Natural killer cell treated with Interleukin-12 subunit alpha and Interleukin-12 subunit beta and Interleukin-15 and Interleukin-18, amount 100 ng/mL, for 72 hours (primary cell): Measurements from ENCODE around the gene MMP20. TPM values are rescaled to one million over a fixed set of nuclear protein-coding genes. Genes with fewer than 3 reads are reported as not detected.

Experiments used
- ATAC-seq, 2 donors: fragments of 150-1000 bp; cut with Tn5 transposase in 1 of 2; sonication (Bioruptor Pico), chemical (Tn5 transposase) in 1 of 2; 2 replicates each; pipeline ENCODE4 v1.10.0; 2021
- DNase-seq: peaks from one replicate; pipeline ENCODE4 v3.0.0; 2022; ENCODE audit warnings: low spot score
- H3K27ac Mint-ChIP-seq, 2 donors: 1 replicate in 1 of 2; 2 replicates in 1 of 2; pipeline ENCODE4 v1.8.0; 2022; ENCODE audit warnings: mixed read lengths in 2 of 2, mild to moderate bottlenecking in 1 of 2, moderate library complexity in 1 of 2
- H3K27me3 Mint-ChIP-seq, 2 donors: 1 replicate in 1 of 2; 2 replicates in 1 of 2; pipeline ENCODE4 v1.8.0; 2022; ENCODE audit warnings: mixed read lengths in 2 of 2
- H3K36me3 Mint-ChIP-seq: one replicate; pipeline ENCODE4 v1.8.0; 2022; ENCODE audit warnings: mixed read lengths
- H3K4me1 Mint-ChIP-seq, 2 donors: 1 replicate in 1 of 2; 2 replicates in 1 of 2; pipeline ENCODE4 v1.8.0; 2022; ENCODE audit warnings: low read depth in 2 of 2, mixed read lengths in 2 of 2, mild to moderate bottlenecking in 1 of 2
- H3K4me3 Mint-ChIP-seq: one replicate; pipeline ENCODE4 v1.8.0; 2022; ENCODE audit warnings: mixed read lengths
- H3K9me3 Mint-ChIP-seq: 2 replicates; pipeline ENCODE4 v1.8.0; 2022; ENCODE audit warnings: mixed read lengths
- total RNA-seq, 2 donors: library from RNA; stranded (reverse); gene quantifications; one replicate each; pipeline ENCODE4 v1.2.3, GENCODE V29; 2022

Gene MMP20, protein sequence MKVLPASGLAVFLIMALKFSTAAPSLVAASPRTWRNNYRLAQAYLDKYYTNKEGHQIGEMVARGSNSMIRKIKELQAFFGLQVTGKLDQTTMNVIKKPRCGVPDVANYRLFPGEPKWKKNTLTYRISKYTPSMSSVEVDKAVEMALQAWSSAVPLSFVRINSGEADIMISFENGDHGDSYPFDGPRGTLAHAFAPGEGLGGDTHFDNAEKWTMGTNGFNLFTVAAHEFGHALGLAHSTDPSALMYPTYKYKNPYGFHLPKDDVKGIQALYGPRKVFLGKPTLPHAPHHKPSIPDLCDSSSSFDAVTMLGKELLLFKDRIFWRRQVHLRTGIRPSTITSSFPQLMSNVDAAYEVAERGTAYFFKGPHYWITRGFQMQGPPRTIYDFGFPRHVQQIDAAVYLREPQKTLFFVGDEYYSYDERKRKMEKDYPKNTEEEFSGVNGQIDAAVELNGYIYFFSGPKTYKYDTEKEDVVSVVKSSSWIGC
- total RNA-seq = not detected

DNA sequence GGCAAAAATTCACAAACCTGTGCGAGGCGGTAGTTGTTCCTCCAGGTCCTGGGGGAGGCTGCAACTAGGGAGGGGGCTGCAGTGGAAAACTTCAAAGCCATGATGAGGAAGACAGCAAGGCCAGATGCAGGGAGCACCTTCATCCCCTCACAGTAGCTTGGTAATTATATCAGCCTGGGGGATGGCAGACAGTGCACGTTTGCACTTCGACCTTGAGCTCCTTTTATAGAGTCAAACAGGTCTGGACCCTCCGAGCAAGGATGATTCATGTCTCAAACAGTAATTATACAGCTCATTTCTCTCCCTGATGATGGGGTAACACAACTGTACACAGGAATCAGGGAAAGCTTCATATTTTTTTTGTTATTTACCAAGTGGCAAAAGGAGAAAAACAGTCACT is at the start of gene MMP20:
TSS of gene MMP20 (minus strand) at position 156 of the 400 bp plus-strand sequence. CDS start at position 143, 13 bp downstream.
- Mint-ChIP-seq H3K27me3 (peaks cover 12 to 33% of the 10 kb centered on the region in 2 donors), H3K9me3 (no peaks in the 10 kb centered on the region), H3K36me3 (no peaks in the 10 kb centered on the region), H3K27ac (no peak within 1 kb of the TSS), H3K4me3 (no peak within 1 kb of the TSS), H3K4me1 (peaks cover 3 to 7% of the 10 kb centered on the region in 2 donors)
- ATAC-seq = no peak
- DNase-seq = no peak

DNA sequence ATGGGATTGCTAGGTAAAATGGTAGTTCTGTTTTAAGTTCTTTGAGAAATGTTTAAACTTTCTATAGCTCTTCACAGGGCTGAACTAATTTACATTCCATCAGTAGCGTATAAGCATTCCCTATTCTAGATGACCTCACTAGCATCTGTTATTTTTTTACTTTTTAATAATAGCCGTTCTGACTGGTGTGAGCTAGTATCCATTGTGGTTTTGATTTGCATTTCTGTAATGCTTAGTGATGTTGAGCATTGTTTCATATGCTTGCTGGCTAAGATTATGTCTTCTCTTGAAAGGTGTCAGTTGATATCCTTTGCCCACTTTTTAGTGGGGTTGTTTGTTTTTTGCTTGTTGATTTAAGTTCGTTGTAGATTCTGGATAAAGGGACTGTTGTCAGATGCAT is 44.5 kb upstream of the MMP20 start:
- H3K4me3 Mint-ChIP-seq = no peak overlapping the region
- H3K36me3 Mint-ChIP-seq = no peaks in the 10 kb centered on the region
- DNase-seq (no peak), ATAC-seq (no peak)
- H3K27ac Mint-ChIP-seq = no peak overlapping the region
- peaks cover 10 to 12% of the 10 kb centered on the region in 2 donors for H3K27me3 Mint-ChIP-seq
- H3K4me1 Mint-ChIP-seq = no peaks in the 10 kb centered on the region
- H3K9me3 Mint-ChIP-seq = no peaks in the 10 kb centered on the region

DNA sequence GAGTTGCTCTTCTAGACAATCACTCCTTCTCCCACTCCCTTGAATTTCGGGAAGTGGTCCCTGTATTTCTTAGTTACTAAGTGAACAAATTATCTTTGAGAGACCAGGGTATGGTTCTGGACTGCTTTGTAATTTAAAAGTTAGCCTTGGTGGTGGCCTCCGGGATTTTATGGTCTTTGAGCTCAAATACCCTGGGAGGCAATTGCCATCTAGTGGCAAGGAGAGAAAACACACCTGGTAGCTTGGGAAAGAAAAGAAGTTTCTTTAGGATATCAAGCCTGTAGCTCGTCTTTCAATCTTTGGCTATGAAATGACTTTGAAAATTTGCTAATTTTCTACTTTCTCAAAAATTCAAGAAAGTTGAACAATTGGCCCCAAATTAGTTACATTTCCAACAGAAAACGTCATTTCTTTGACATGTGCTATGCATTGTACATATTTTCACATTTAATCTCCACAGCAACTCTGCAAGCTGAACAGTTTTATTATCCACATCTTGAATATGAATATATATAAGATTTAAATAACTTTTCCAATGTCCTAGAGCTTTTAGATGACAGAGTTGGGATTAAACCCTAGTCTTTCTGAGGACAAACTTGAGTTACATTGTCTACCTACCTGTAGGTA is 41.3 kb upstream of the MMP20 start:
- H3K27me3 Mint-ChIP-seq = peaks cover 6 to 7% of the 10 kb centered on the region in 2 donors

DNA sequence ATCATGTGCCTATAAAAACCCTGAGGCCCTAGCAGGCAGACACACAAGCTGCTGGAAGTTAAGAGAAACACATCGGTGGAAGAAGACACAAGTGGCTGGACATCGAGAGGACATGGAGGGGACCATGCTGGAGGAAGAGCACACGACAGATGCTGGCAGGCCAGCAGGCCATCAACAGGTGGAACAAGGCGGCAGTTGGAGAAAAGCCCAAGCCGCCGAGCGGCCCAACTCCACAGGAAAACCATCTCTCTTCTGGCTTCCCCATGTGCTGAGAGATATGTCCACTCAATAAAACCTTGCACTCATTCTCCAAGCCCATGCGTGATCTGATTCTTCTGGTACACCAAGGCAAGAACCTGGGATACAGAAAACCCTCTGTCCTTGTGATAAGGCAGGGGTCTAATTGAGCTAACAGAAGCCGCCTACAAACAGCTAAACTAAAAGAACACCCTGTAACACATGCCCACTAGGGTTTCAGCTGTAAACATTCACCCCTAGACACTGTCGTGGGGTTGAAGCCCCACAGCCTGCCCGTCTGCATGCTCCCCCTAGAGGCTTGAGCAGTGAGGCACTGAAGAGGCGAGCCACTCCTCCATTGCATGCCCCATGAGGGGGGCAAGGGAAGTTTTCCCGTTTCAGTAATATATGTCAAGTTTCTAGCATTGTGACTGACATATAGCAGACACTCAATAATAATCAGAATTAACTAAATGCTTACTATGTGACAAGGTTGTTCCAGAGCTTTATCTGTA is 39.0 kb upstream of the MMP20 start:
- Mint-ChIP-seq H3K4me1 (no peaks in the 10 kb centered on the region), H3K27me3 (peaks cover 4 to 9% of the 10 kb centered on the region in 2 donors), H3K4me3 (no peak overlapping the region), H3K27ac (no peak overlapping the region), H3K9me3 (no peaks in the 10 kb centered on the region), H3K36me3 (no peaks in the 10 kb centered on the region)
- peak in 1 of 2 donors; percentile 49 for ATAC-seq
- no peak for DNase-seq

More for the DNA sequence above, 41.3 kb upstream of the MMP20 start:
- H3K4me3 Mint-ChIP-seq = no peak overlapping the region
- H3K4me1 Mint-ChIP-seq = no peaks in the 10 kb centered on the region
- H3K36me3 Mint-ChIP-seq = no peaks in the 10 kb centered on the region
- DNase-seq = no peak
- ATAC-seq = no peak
- H3K27ac Mint-ChIP-seq = no peak overlapping the region
- no peaks in the 10 kb centered on the region for H3K9me3 Mint-ChIP-seq

DNA sequence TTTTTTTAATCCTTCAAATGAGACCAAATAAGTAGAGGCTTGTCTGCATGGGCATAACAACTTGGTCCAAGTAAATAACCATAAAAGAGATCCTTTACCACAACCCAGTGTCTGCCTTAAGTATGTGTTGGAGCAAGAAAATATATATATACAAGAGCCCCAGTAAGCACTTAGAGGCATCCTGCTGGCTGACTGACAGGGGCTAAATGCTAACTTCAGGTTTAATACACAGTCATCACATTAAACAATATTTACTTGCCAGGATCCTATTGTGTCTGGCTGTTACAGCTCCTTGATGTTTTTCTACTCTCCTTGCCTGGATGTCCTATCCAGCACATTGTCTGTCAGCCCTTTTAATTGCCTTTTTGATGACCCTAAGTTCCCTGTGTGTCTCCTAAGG is 37.5 kb upstream of the MMP20 start:
- ATAC-seq = no peak
- Mint-ChIP-seq H3K4me3 (no peak overlapping the region), H3K36me3 (no peaks in the 10 kb centered on the region), H3K9me3 (no peaks in the 10 kb centered on the region), H3K27ac (no peak overlapping the region), H3K27me3 (peaks cover 6 to 10% of the 10 kb centered on the region in 2 donors), H3K4me1 (no peaks in the 10 kb centered on the region)
- no peak for DNase-seq

DNA sequence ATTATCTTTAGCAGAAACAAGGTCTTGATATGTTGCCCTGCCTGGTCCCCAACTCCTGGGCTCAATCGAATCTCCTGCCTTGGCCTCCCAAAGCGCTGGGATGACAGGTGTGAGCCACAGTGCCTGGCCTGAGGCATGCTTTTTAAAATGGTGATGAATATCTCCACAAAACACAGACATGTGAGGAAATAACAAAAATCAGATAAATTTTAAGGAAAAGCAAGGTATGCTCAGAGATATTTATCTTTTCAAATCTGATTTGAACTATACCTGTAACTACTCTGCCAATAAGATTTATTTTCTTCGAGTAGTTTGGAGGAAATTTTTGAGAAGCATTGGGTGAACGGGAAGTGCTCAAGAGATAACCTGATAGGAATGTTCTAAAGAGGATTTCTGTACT is 35.9 kb upstream of the MMP20 start:
- H3K4me1 Mint-ChIP-seq = no peaks in the 10 kb centered on the region

DNA sequence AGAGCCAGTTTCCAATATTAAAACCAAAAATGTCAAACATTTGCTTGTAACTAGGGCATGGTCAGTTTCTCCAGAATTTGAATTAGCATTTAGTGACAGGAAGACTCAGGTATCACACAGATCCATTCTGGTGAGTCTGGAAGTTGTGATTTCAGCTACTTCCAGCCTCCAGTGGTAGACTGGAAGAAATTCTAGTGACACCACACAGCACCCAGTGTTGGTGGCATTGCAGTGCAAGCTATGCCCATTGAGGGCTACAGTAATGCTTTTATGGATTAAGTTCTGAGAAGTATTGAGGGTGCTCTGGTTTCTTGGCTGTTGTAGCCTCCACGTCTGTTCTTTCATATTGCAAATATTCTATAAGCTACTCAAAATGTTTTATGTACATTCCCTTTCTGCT is 31.4 kb upstream of the MMP20 start:
- H3K36me3 Mint-ChIP-seq = peaks cover 4% of the 10 kb centered on the region
- H3K4me1 Mint-ChIP-seq = no peaks in the 10 kb centered on the region
- H3K27ac Mint-ChIP-seq = no peak overlapping the region
- no peak overlapping the region for H3K4me3 Mint-ChIP-seq
- ATAC-seq (no peak), DNase-seq (no peak)
- H3K9me3 Mint-ChIP-seq = peaks cover 3% of the 10 kb centered on the region
- H3K27me3 Mint-ChIP-seq = peaks cover 25 to 34% of the 10 kb centered on the region in 2 donors

More for the DNA sequence above, 35.9 kb upstream of the MMP20 start:
- no peak for DNase-seq
- Mint-ChIP-seq H3K36me3 (no peaks in the 10 kb centered on the region), H3K9me3 (no peaks in the 10 kb centered on the region), H3K27ac (no peak overlapping the region), H3K4me3 (no peak overlapping the region), H3K27me3 (peaks cover 17 to 26% of the 10 kb centered on the region in 2 donors)
- no peak for ATAC-seq

DNA sequence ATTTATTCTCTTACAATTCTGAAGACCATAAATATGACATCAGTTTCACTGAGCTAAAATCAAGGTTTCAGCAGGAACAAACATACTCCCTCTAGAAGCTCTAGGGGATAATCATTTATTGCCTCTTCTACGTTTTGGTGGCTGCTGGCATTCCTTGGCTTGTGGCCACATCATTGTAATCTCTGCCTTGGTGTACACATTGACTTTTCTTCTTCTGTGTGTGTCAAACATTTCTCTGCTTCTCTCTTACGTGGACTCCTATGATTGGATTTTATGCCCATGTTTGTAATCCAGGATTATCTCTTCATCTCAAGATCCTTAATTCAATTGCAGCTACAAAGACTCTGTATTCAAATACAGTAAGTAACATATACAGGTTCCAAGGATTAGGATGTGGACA is 30.4 kb upstream of the MMP20 start:
- H3K36me3 Mint-ChIP-seq = peaks cover 4% of the 10 kb centered on the region
- H3K4me3 Mint-ChIP-seq = no peak overlapping the region
- H3K9me3 Mint-ChIP-seq = peaks cover 3% of the 10 kb centered on the region
- no peak overlapping the region for H3K27ac Mint-ChIP-seq
- DNase-seq (no peak), ATAC-seq (no peak)
- no peaks in the 10 kb centered on the region for H3K4me1 Mint-ChIP-seq
- peaks cover 25 to 36% of the 10 kb centered on the region in 2 donors for H3K27me3 Mint-ChIP-seq

DNA sequence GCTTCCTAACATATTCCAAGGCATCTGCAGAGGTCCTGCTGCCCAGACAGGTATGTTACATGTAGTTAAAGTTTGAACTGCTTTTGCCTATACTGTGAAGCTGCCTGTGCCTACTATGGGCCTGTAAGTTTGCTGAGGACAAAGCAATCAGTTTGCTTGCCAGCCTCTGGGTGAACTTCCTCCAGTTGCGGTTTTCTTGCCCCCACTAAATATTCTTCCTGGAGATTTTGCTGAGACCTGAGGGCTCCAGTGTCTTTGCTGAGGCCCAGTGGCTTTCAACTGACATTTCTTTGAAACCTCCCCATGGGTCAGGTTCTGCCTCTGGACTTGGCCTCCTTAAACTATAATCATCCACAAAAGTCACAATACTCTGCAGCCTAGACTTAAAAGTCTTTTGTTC is 29.6 kb upstream of the MMP20 start:
- Mint-ChIP-seq H3K27me3 (peaks cover 25 to 40% of the 10 kb centered on the region in 2 donors), H3K4me1 (no peaks in the 10 kb centered on the region), H3K4me3 (no peak overlapping the region), H3K36me3 (peaks cover 4% of the 10 kb centered on the region), H3K27ac (no peak overlapping the region), H3K9me3 (peaks cover 3% of the 10 kb centered on the region)
- ATAC-seq (no peak), DNase-seq (no peak)

DNA sequence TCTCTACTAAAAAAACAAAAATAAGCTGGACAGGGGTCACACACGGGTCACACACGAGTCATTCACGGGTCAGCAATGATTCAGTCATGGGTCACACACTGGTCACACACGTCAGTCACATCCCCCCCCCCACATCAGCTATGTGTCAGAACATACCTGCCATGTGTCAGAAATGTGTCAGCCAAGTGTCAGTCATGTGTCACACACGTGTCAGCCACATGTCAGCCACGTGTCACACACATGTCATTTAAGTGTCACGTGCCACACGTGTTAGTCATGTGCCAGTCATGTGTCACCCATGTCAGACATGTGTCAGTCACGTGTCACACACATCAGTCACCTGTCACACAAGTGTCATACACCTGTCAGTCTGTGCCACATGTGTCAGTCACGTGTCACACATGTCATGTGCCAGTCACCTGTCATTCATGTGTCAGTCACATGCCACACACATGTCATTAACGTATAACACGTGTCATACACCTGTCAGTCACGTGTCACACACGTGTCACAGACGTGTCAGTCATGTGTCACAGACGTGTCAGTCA is 28.7 kb upstream of the MMP20 start:
- Mint-ChIP-seq H3K27me3 (peaks cover 20 to 32% of the 10 kb centered on the region in 2 donors), H3K9me3 (peaks cover 3% of the 10 kb centered on the region), H3K4me3 (no peak overlapping the region), H3K36me3 (peaks cover 4% of the 10 kb centered on the region), H3K4me1 (no peaks in the 10 kb centered on the region), H3K27ac (no peak overlapping the region)
- no peak for DNase-seq
- ATAC-seq = no peak

DNA sequence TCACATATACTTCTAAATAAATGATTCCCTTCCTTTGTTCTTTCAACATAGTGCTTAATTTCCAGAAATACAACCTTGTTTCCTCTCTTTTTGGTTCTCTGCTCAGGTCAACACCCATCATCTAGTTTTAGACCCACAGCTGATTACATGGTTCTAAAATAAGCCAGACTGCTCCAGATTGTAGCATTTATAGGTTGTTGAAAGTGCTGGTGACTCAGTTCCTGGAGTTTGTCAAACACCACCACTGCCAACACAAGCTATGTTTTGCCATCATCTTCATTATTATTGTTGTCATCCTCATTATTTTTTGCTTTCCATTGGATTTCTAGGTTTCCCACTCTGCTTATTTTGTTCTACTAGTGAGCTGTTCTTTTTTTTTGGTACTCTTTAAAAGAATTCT is 22.3 kb upstream of the MMP20 start:
- no peaks in the 10 kb centered on the region for H3K36me3 Mint-ChIP-seq
- H3K4me1 Mint-ChIP-seq = no peaks in the 10 kb centered on the region
- H3K27me3 Mint-ChIP-seq = peaks cover 10 to 15% of the 10 kb centered on the region in 2 donors
- H3K27ac Mint-ChIP-seq = no peak overlapping the region
- H3K4me3 Mint-ChIP-seq = no peak overlapping the region
- H3K9me3 Mint-ChIP-seq = no peaks in the 10 kb centered on the region
- DNase-seq = no peak
- no peak for ATAC-seq

DNA sequence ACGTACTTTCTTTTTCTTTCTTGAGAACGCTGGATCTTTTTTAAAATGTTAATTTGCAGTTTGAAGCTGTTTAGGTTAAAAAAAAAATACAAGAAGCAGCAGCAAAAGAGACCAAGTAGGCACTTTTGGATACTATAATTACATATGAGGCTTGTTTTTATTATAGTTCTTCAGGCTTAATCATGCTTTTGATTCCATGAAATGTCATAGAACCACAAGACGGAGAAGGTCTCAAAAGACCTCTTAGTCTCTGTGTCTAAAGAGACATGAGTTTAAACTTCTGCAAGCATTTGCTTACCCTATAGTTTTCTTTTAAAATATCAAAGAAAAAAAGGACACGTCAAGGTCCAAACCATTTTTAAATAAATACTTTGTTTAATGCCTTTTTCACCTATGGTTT is 18.8 kb upstream of the MMP20 start:
- no peaks in the 10 kb centered on the region for H3K36me3 Mint-ChIP-seq
- no peak overlapping the region for H3K27ac Mint-ChIP-seq
- no peak for DNase-seq
- no peaks in the 10 kb centered on the region for H3K4me1 Mint-ChIP-seq
- H3K27me3 Mint-ChIP-seq = peaks cover 9 to 15% of the 10 kb centered on the region in 2 donors
- no peak for ATAC-seq
- H3K4me3 Mint-ChIP-seq = no peak overlapping the region
- no peaks in the 10 kb centered on the region for H3K9me3 Mint-ChIP-seq

DNA sequence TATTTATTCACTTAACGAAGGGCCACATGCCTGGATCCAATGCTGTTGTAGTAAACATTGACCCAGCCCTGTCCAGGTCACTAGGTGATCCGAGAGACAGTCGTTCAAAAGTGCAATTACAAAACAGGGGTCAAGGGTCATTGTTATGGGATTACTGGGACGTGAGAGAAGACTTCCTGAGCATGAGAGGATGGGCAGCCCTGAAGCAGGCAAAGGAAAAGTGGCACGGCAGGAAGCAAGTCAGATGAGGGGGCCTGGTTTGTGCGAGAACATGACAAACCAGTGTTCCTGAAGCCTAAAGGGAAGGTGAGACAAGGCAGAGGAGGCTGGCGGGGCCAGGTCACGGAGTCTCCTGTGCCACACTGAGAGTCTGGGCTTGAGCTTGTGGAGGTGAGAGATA is 15.8 kb upstream of the MMP20 start:
- H3K27ac Mint-ChIP-seq = no peak overlapping the region
- no peak for ATAC-seq
- H3K4me1 Mint-ChIP-seq = no peaks in the 10 kb centered on the region
- DNase-seq = no peak
- H3K4me3 Mint-ChIP-seq = no peak overlapping the region
- H3K36me3 Mint-ChIP-seq = no peaks in the 10 kb centered on the region
- no peaks in the 10 kb centered on the region for H3K9me3 Mint-ChIP-seq
- peaks cover 20 to 25% of the 10 kb centered on the region in 2 donors for H3K27me3 Mint-ChIP-seq
